Measurements from ENCODE around the gene NT5C. TPM values are rescaled to one million over a fixed set of nuclear protein-coding genes. Genes with fewer than 3 reads are reported as not detected.
"Not testable (repeated sequence)": the region's sequence is repeated elsewhere in the genome, so short reads cannot be mapped to it uniquely, and the experiment has no call there.

Gene NT5C
- total RNA-seq, 1 experiment from 2014 or later: 92.2 TPM

GRCh38 chr17:75152523-75152921, 21.0 kb upstream of the NT5C start:
- H3K4me3 ChIP-seq: peak overlapping the region; percentile 94
- no peak for DNase-seq
- H3K36me3 ChIP-seq: peaks cover 43% of the 10 kb centered on the region
- H3K9me3 ChIP-seq: no peaks in the 10 kb centered on the region
- no peaks in the 10 kb centered on the region for H3K27me3 ChIP-seq

- H3K9me3 ChIP-seq: no peaks in the 10 kb centered on the region
- no peak for DNase-seq
- H3K4me3 ChIP-seq: peak overlapping the region; percentile 94
- H3K27me3 ChIP-seq: no peaks in the 10 kb centered on the region
- peaks cover 43% of the 10 kb centered on the region for H3K36me3 ChIP-seq
These were observed 20.4 kb upstream of the NT5C start for GRCh38 chr17:75151930-75152329.

GRCh38 chr17:75147878-75148546, 16.5 kb upstream of the NT5C start:
- Histone ChIP-seq H3K9me3 (no peaks in the 10 kb centered on the region), H3K36me3 (peaks cover 76% of the 10 kb centered on the region)
- no peak for DNase-seq

GRCh38 chr17:75146592-75146991, 15.1 kb upstream of the NT5C start:
- no peak for DNase-seq
- Histone ChIP-seq H3K27me3 (no peaks in the 10 kb centered on the region), H3K36me3 (peaks cover 82% of the 10 kb centered on the region), H3K9me3 (no peaks in the 10 kb centered on the region), H3K4me3 (no peak overlapping the region)

More at GRCh38 chr17:75147878-75148546, 16.5 kb upstream of the NT5C start:
- H3K27me3 ChIP-seq: no peaks in the 10 kb centered on the region
- H3K4me3 ChIP-seq: no peak overlapping the region

GRCh38 chr17:75144816-75145512, 13.4 kb upstream of the NT5C start:
- no peak for DNase-seq
- no peaks in the 10 kb centered on the region for H3K9me3 ChIP-seq
- H3K36me3 ChIP-seq: peaks cover 91% of the 10 kb centered on the region
- no peak overlapping the region for H3K4me3 ChIP-seq
- no peaks in the 10 kb centered on the region for H3K27me3 ChIP-seq

- no peaks in the 10 kb centered on the region for H3K9me3 ChIP-seq
- H3K36me3 ChIP-seq: peaks cover 91% of the 10 kb centered on the region
- DNase-seq: no peak
- H3K27me3 ChIP-seq: no peaks in the 10 kb centered on the region
- no peak overlapping the region for H3K4me3 ChIP-seq
These were observed 10.9 kb upstream of the NT5C start for GRCh38 chr17:75142236-75142971.

GRCh38 chr17:75138519-75138918, 7.0 kb upstream of the NT5C start:
- Histone ChIP-seq H3K36me3 (peaks cover 77% of the 10 kb centered on the region), H3K9me3 (no peaks in the 10 kb centered on the region), H3K4me3 (no peak overlapping the region), H3K27me3 (no peaks in the 10 kb centered on the region)
- DNase-seq: no peak

- H3K36me3 ChIP-seq: peaks cover 69% of the 10 kb centered on the region
- DNase-seq, H3K4me3 ChIP-seq, H3K9me3 ChIP-seq, H3K27me3 ChIP-seq: not testable (repeated sequence)
These were observed 6.2 kb upstream of the NT5C start for GRCh38 chr17:75137762-75138161.

- no peak overlapping the region for H3K4me3 ChIP-seq
- peaks cover 61% of the 10 kb centered on the region for H3K36me3 ChIP-seq
- no peaks in the 10 kb centered on the region for H3K27me3 ChIP-seq
- no peaks in the 10 kb centered on the region for H3K9me3 ChIP-seq
- DNase-seq: no peak
These were observed 4.4 kb upstream of the NT5C start for GRCh38 chr17:75135946-75136345.

GRCh38 chr17:75135452-75135851, 3.9 kb upstream of the NT5C start:
- H3K27me3 ChIP-seq: no peaks in the 10 kb centered on the region
- peaks cover 60% of the 10 kb centered on the region for H3K36me3 ChIP-seq
- no peaks in the 10 kb centered on the region for H3K9me3 ChIP-seq
- DNase-seq: no peak
- no peak overlapping the region for H3K4me3 ChIP-seq

GRCh38 chr17:75133607-75134347, 2.2 kb upstream of the NT5C start:
- peaks cover 62% of the 10 kb centered on the region for H3K36me3 ChIP-seq
- H3K9me3 ChIP-seq, H3K4me3 ChIP-seq, H3K27me3 ChIP-seq, DNase-seq: not testable (repeated sequence)

GRCh38 chr17:75133001-75133400, 1.5 kb upstream of the NT5C start:
- Histone ChIP-seq H3K4me3 (no peak overlapping the region), H3K27me3 (no peaks in the 10 kb centered on the region), H3K9me3 (no peaks in the 10 kb centered on the region), H3K36me3 (peaks cover 56% of the 10 kb centered on the region)
- no peak for DNase-seq

GRCh38 chr17:75132018-75133000, 767 bp upstream of the NT5C start:
- not testable (repeated sequence) for H3K27me3 ChIP-seq, DNase-seq, H3K9me3 ChIP-seq
- H3K4me3 ChIP-seq: peak overlapping the region; percentile 94
- peaks cover 52% of the 10 kb centered on the region for H3K36me3 ChIP-seq

- Histone ChIP-seq H3K36me3 (peaks cover 40% of the 10 kb centered on the region), H3K27me3 (no peaks in the 10 kb centered on the region), H3K9me3 (no peaks in the 10 kb centered on the region), H3K4me3 (peak overlapping the region; percentile 94)
- DNase-seq: peak; percentile 74
These were observed 787 bp downstream of the NT5C start for GRCh38 chr17:75130632-75131277.

GRCh38 chr17:75130059-75130631, 1.4 kb downstream of the NT5C start:
- Histone ChIP-seq H3K4me3 (peak overlapping the region; percentile 94), H3K27me3 (no peaks in the 10 kb centered on the region), H3K9me3 (no peaks in the 10 kb centered on the region), H3K36me3 (peaks cover 35% of the 10 kb centered on the region)
- no peak for DNase-seq
